Activated CD4-positive, alpha-beta T cell treated with anti-CD3 and anti-CD28 coated beads, Interleukin-2, amount 50 U/mL, for 1 hour (primary cell): ENCODE data around the gene TAF1B.
A peak's percentile ranks its signal among the peaks of the same experiment; 100 is the strongest.

Experiments
- DNase-seq: peaks from one replicate; pipeline ENCODE4 v3.0.0-alpha.2; 2020

The TAF1B gene

GRCh38 chr2:9808334-9809063 lies 34.8 kb upstream of the TAF1B start:
- no peak for DNase-seq

- no peak for DNase-seq
Observed at GRCh38 chr2:9809064-9809356, 34.3 kb upstream of the TAF1B start.

GRCh38 chr2:9809448-9810088 lies 33.7 kb upstream of the TAF1B start:
- DNase-seq = no peak

- no peak for DNase-seq
Observed at GRCh38 chr2:9811216-9811615, 32.1 kb upstream of the TAF1B start.

- DNase-seq = no peak
Observed at GRCh38 chr2:9811679-9812511, 31.4 kb upstream of the TAF1B start.

- DNase-seq = no peak
Observed at GRCh38 chr2:9812945-9813311, 30.3 kb upstream of the TAF1B start.

- peak; percentile 69 for DNase-seq
Observed at GRCh38 chr2:9813312-9814128, 29.8 kb upstream of the TAF1B start.

- no peak for DNase-seq
Observed at GRCh38 chr2:9814129-9814868, 29.0 kb upstream of the TAF1B start.

GRCh38 chr2:9815076-9815475 lies 28.2 kb upstream of the TAF1B start:
- DNase-seq = no peak

- DNase-seq = no peak
Observed at GRCh38 chr2:9815844-9816279, 27.4 kb upstream of the TAF1B start.

- no peak for DNase-seq
Observed at GRCh38 chr2:9818097-9818496, 25.2 kb upstream of the TAF1B start.

GRCh38 chr2:9819551-9819950 lies 23.7 kb upstream of the TAF1B start:
- no peak for DNase-seq

GRCh38 chr2:9820020-9820973 lies 23.0 kb upstream of the TAF1B start:
- DNase-seq = no peak

GRCh38 chr2:9821805-9822445 lies 21.3 kb upstream of the TAF1B start:
- DNase-seq = no peak

- no peak for DNase-seq
Observed at GRCh38 chr2:9824441-9824840, 18.8 kb upstream of the TAF1B start.

- no peak for DNase-seq
Observed at GRCh38 chr2:9824956-9825720, 18.1 kb upstream of the TAF1B start.

GRCh38 chr2:9826208-9826607 lies 17.1 kb upstream of the TAF1B start:
- no peak for DNase-seq

GRCh38 chr2:9830685-9831410 lies 12.4 kb upstream of the TAF1B start:
- no peak for DNase-seq

- DNase-seq = no peak
Observed at GRCh38 chr2:9831670-9832069, 11.6 kb upstream of the TAF1B start.
